HG03432 (cell line): Measurements from ENCODE around the gene CDH4.
"Not testable (repeated sequence)": the region's sequence is repeated elsewhere in the genome, so short reads cannot be mapped to it uniquely, and the experiment has no call there.

Experiments
- ATAC-seq: cut with Tn5 transposase; IDR thresholded peaks from one replicate; pipeline ENCODE4 v1.9.1; 2021; ENCODE audit warnings: mild to moderate bottlenecking, moderate library complexity; ENCODE audit not compliant: unreplicated experiment

CDH4 gene

GRCh38 chr20:61450549-61450948, 198.5 kb downstream of the CDH4 start:
- ATAC-seq, result no peak

- ATAC-seq, result no peak
Measured at GRCh38 chr20:61451009-61451408, 198.9 kb downstream of the CDH4 start.

GRCh38 chr20:61451953-61452352, 199.9 kb downstream of the CDH4 start:
- no peak for ATAC-seq

- no peak for ATAC-seq
Measured at GRCh38 chr20:61453219-61453618, 201.2 kb downstream of the CDH4 start.

- ATAC-seq, result not testable (repeated sequence)
Measured at GRCh38 chr20:61453623-61454022, 201.6 kb downstream of the CDH4 start.

GRCh38 chr20:61454053-61454452, 202.0 kb downstream of the CDH4 start:
- ATAC-seq, result no peak

GRCh38 chr20:61455508-61456215, 203.6 kb downstream of the CDH4 start:
- no peak for ATAC-seq

- ATAC-seq, result no peak
Measured at GRCh38 chr20:61457725-61458124, 205.7 kb downstream of the CDH4 start.

- no peak for ATAC-seq
Measured at GRCh38 chr20:61458146-61458746, 206.2 kb downstream of the CDH4 start.

GRCh38 chr20:61459266-61459665, 207.2 kb downstream of the CDH4 start:
- no peak for ATAC-seq

- no peak for ATAC-seq
Measured at GRCh38 chr20:61459705-61460104, 207.6 kb downstream of the CDH4 start.

- ATAC-seq, result no peak
Measured at GRCh38 chr20:61460261-61461052, 208.4 kb downstream of the CDH4 start.

- no peak for ATAC-seq
Measured at GRCh38 chr20:61461461-61461860, 209.4 kb downstream of the CDH4 start.

GRCh38 chr20:61464307-61465303, 212.5 kb downstream of the CDH4 start:
- no peak for ATAC-seq

- no peak for ATAC-seq
Measured at GRCh38 chr20:61475729-61476128, 223.7 kb downstream of the CDH4 start.

GRCh38 chr20:61476956-61477355, 224.9 kb downstream of the CDH4 start:
- ATAC-seq, result no peak

- no peak for ATAC-seq
Measured at GRCh38 chr20:61477451-61477861, 225.4 kb downstream of the CDH4 start.

- no peak for ATAC-seq
Measured at GRCh38 chr20:61478094-61478493, 226.0 kb downstream of the CDH4 start.

- no peak for ATAC-seq
Measured at GRCh38 chr20:61478611-61479305, 226.7 kb downstream of the CDH4 start.

GRCh38 chr20:61479433-61479832, 227.4 kb downstream of the CDH4 start:
- not testable (repeated sequence) for ATAC-seq
